ENCODE measurements around the gene TLNRD1.
"Not testable (repeated sequence)": the region's sequence is repeated elsewhere in the genome, so short reads cannot be mapped to it uniquely, and the experiment has no call there.

The TLNRD1 gene
- 37.6 to 43.5 reads per million in 2 donors for total RNA-seq

GRCh38 chr15:81000624-81001151, at the start of gene TLNRD1:
TSS of gene TLNRD1 (plus strand) at chr15:81000923. CDS start at chr15:81002272, 1,349 bp downstream.
- DNase-seq = peak; percentile 71

GRCh38 chr15:80951941-80952340, 48.8 kb upstream of the TLNRD1 start:
- DNase-seq = no peak

- no peak for DNase-seq
Measured at GRCh38 chr15:80953001-80953952, 47.4 kb upstream of the TLNRD1 start.

GRCh38 chr15:80953953-80954778, 46.6 kb upstream of the TLNRD1 start:
- DNase-seq = no peak

GRCh38 chr15:80955571-80956452, 44.9 kb upstream of the TLNRD1 start:
- DNase-seq = not testable (repeated sequence)

- DNase-seq = no peak
Measured at GRCh38 chr15:80957556-80957955, 43.2 kb upstream of the TLNRD1 start.

- DNase-seq = no peak
Measured at GRCh38 chr15:80957976-80958375, 42.7 kb upstream of the TLNRD1 start.

GRCh38 chr15:80958818-80959495, 41.8 kb upstream of the TLNRD1 start:
- DNase-seq = no peak

GRCh38 chr15:80965454-80965853, 35.3 kb upstream of the TLNRD1 start:
- DNase-seq = not testable (repeated sequence)

GRCh38 chr15:80966431-80967197, 34.1 kb upstream of the TLNRD1 start:
- DNase-seq = no peak

GRCh38 chr15:80967451-80967850, 33.3 kb upstream of the TLNRD1 start:
- no peak for DNase-seq

GRCh38 chr15:80967991-80968510, 32.7 kb upstream of the TLNRD1 start:
- DNase-seq = no peak

GRCh38 chr15:80969316-80969715, 31.4 kb upstream of the TLNRD1 start:
- DNase-seq = no peak

- peak; percentile 59 for DNase-seq
Measured at GRCh38 chr15:80970018-80970657, 30.6 kb upstream of the TLNRD1 start.

GRCh38 chr15:80970658-80971057, 30.1 kb upstream of the TLNRD1 start:
- no peak for DNase-seq

GRCh38 chr15:80971143-80971542, 29.6 kb upstream of the TLNRD1 start:
- no peak for DNase-seq

- DNase-seq = no peak
Measured at GRCh38 chr15:80972276-80972675, 28.4 kb upstream of the TLNRD1 start.

- no peak for DNase-seq
Measured at GRCh38 chr15:80974914-80975313, 25.8 kb upstream of the TLNRD1 start.

- no peak for DNase-seq
Measured at GRCh38 chr15:80976851-80977250, 23.9 kb upstream of the TLNRD1 start.

- peak; percentile 24 for DNase-seq
Measured at GRCh38 chr15:80977627-80978036, 23.1 kb upstream of the TLNRD1 start.
